Activated naive CD8-positive, alpha-beta T cell treated with anti-CD3 and anti-CD28 coated beads, Interleukin-2, amount 50 U/mL, for 24 hours (primary cell): ENCODE data around the gene MICAL3.
A peak's percentile ranks its signal among the peaks of the same experiment; 100 is the strongest.

Experiments used
- ATAC-seq: fragments of 150-1000 bp; cut with Tn5 transposase; one replicate; pipeline ENCODE4 v1.10.0; 2021
- DNase-seq: peaks from one replicate; pipeline ENCODE4 v3.0.0; 2021
- H3K27ac Mint-ChIP-seq: one replicate; pipeline ENCODE4 v1.8.0; 2021; ENCODE audit warnings: mild to moderate bottlenecking, mixed read lengths
- H3K27me3 Mint-ChIP-seq: one replicate; pipeline ENCODE4 v1.8.0; 2021; ENCODE audit warnings: mixed read lengths
- H3K36me3 Mint-ChIP-seq: one replicate; pipeline ENCODE4 v1.8.0; 2021; ENCODE audit warnings: low read depth, mixed read lengths
- H3K4me1 Mint-ChIP-seq: one replicate; pipeline ENCODE4 v1.8.0; 2021; ENCODE audit warnings: mixed read lengths
- H3K4me3 Mint-ChIP-seq: one replicate; pipeline ENCODE4 v1.8.0; 2021; ENCODE audit warnings: mild to moderate bottlenecking, moderate library complexity, mixed read lengths
- H3K9me3 Mint-ChIP-seq: one replicate; pipeline ENCODE4 v1.8.0; 2021; ENCODE audit warnings: mixed read lengths

The MICAL3 gene

GRCh38 chr22:17897426-17897825, 126.9 kb downstream of the MICAL3 start:
- peaks cover 32% of the 10 kb centered on the region for H3K36me3 Mint-ChIP-seq
- no peaks in the 10 kb centered on the region for H3K9me3 Mint-ChIP-seq
- H3K27ac Mint-ChIP-seq, result no peak overlapping the region
- H3K4me3 Mint-ChIP-seq, result no peak overlapping the region
- ATAC-seq, result no peak
- H3K27me3 Mint-ChIP-seq, result no peaks in the 10 kb centered on the region
- DNase-seq, result no peak
- H3K4me1 Mint-ChIP-seq, result no peaks in the 10 kb centered on the region

- DNase-seq (no peak), ATAC-seq (no peak)
- no peaks in the 10 kb centered on the region for H3K4me1 Mint-ChIP-seq
- H3K27me3 Mint-ChIP-seq, result no peaks in the 10 kb centered on the region
- H3K4me3 Mint-ChIP-seq, result no peak overlapping the region
- no peak overlapping the region for H3K27ac Mint-ChIP-seq
- H3K36me3 Mint-ChIP-seq, result peaks cover 32% of the 10 kb centered on the region
- H3K9me3 Mint-ChIP-seq, result no peaks in the 10 kb centered on the region
Measured at GRCh38 chr22:17896586-17896985, 127.8 kb downstream of the MICAL3 start.

- no peak for DNase-seq
- no peak overlapping the region for H3K4me3 Mint-ChIP-seq
- H3K27ac Mint-ChIP-seq, result no peak overlapping the region
- no peaks in the 10 kb centered on the region for H3K9me3 Mint-ChIP-seq
- ATAC-seq, result no peak
- no peaks in the 10 kb centered on the region for H3K4me1 Mint-ChIP-seq
- H3K27me3 Mint-ChIP-seq, result no peaks in the 10 kb centered on the region
- H3K36me3 Mint-ChIP-seq, result peaks cover 35% of the 10 kb centered on the region
Measured at GRCh38 chr22:17893900-17894535, 130.3 kb downstream of the MICAL3 start.

GRCh38 chr22:17892376-17892775, 132.0 kb downstream of the MICAL3 start:
- Mint-ChIP-seq H3K36me3 (peaks cover 44% of the 10 kb centered on the region), H3K4me1 (no peaks in the 10 kb centered on the region), H3K9me3 (no peaks in the 10 kb centered on the region), H3K4me3 (no peak overlapping the region), H3K27me3 (no peaks in the 10 kb centered on the region), H3K27ac (no peak overlapping the region)
- ATAC-seq (no peak), DNase-seq (no peak)

GRCh38 chr22:17891481-17892167, 132.7 kb downstream of the MICAL3 start:
- Mint-ChIP-seq H3K36me3 (peaks cover 48% of the 10 kb centered on the region), H3K4me1 (no peaks in the 10 kb centered on the region), H3K27me3 (no peaks in the 10 kb centered on the region), H3K27ac (no peak overlapping the region), H3K9me3 (no peaks in the 10 kb centered on the region), H3K4me3 (no peak overlapping the region)
- DNase-seq, result no peak
- ATAC-seq, result no peak

GRCh38 chr22:17890892-17891291, 133.5 kb downstream of the MICAL3 start:
- Mint-ChIP-seq H3K27me3 (no peaks in the 10 kb centered on the region), H3K4me3 (no peak overlapping the region), H3K36me3 (peaks cover 44% of the 10 kb centered on the region), H3K9me3 (no peaks in the 10 kb centered on the region), H3K27ac (no peak overlapping the region), H3K4me1 (no peaks in the 10 kb centered on the region)
- DNase-seq (no peak), ATAC-seq (no peak)

- ATAC-seq, result no peak
- DNase-seq, result no peak
- H3K4me1 Mint-ChIP-seq, result no peaks in the 10 kb centered on the region
- peaks cover 41% of the 10 kb centered on the region for H3K36me3 Mint-ChIP-seq
- H3K4me3 Mint-ChIP-seq, result no peak overlapping the region
- H3K27me3 Mint-ChIP-seq, result no peaks in the 10 kb centered on the region
- H3K9me3 Mint-ChIP-seq, result no peaks in the 10 kb centered on the region
- H3K27ac Mint-ChIP-seq, result no peak overlapping the region
Measured at GRCh38 chr22:17890245-17890671, 134.1 kb downstream of the MICAL3 start.

- H3K4me3 Mint-ChIP-seq, result no peak overlapping the region
- H3K27me3 Mint-ChIP-seq, result no peaks in the 10 kb centered on the region
- no peak for ATAC-seq
- H3K9me3 Mint-ChIP-seq, result no peaks in the 10 kb centered on the region
- peaks cover 39% of the 10 kb centered on the region for H3K36me3 Mint-ChIP-seq
- H3K27ac Mint-ChIP-seq, result no peak overlapping the region
- DNase-seq, result no peak
- no peaks in the 10 kb centered on the region for H3K4me1 Mint-ChIP-seq
Measured at GRCh38 chr22:17888855-17889254, 135.5 kb downstream of the MICAL3 start.

GRCh38 chr22:17888439-17888838, 135.9 kb downstream of the MICAL3 start:
- Mint-ChIP-seq H3K4me3 (no peak overlapping the region), H3K36me3 (peaks cover 39% of the 10 kb centered on the region), H3K27me3 (no peaks in the 10 kb centered on the region), H3K4me1 (no peaks in the 10 kb centered on the region), H3K9me3 (no peaks in the 10 kb centered on the region), H3K27ac (no peak overlapping the region)
- DNase-seq, result no peak
- no peak for ATAC-seq

GRCh38 chr22:17884893-17885292, 139.5 kb downstream of the MICAL3 start:
- Mint-ChIP-seq H3K4me1 (no peaks in the 10 kb centered on the region), H3K27me3 (no peaks in the 10 kb centered on the region), H3K4me3 (no peak overlapping the region), H3K27ac (no peak overlapping the region), H3K9me3 (no peaks in the 10 kb centered on the region), H3K36me3 (peaks cover 36% of the 10 kb centered on the region)
- no peak for DNase-seq
- no peak for ATAC-seq

- no peaks in the 10 kb centered on the region for H3K27me3 Mint-ChIP-seq
- H3K4me1 Mint-ChIP-seq, result no peaks in the 10 kb centered on the region
- H3K36me3 Mint-ChIP-seq, result peaks cover 38% of the 10 kb centered on the region
- peak overlapping the region; percentile 38 for H3K27ac Mint-ChIP-seq
- no peak overlapping the region for H3K4me3 Mint-ChIP-seq
- DNase-seq (no peak), ATAC-seq (no peak)
- no peaks in the 10 kb centered on the region for H3K9me3 Mint-ChIP-seq
Measured at GRCh38 chr22:17884084-17884483, 140.3 kb downstream of the MICAL3 start.

GRCh38 chr22:17883356-17883755, 141.0 kb downstream of the MICAL3 start:
- H3K36me3 Mint-ChIP-seq, result peaks cover 34% of the 10 kb centered on the region
- no peaks in the 10 kb centered on the region for H3K9me3 Mint-ChIP-seq
- H3K4me1 Mint-ChIP-seq, result no peaks in the 10 kb centered on the region
- no peaks in the 10 kb centered on the region for H3K27me3 Mint-ChIP-seq
- no peak overlapping the region for H3K27ac Mint-ChIP-seq
- H3K4me3 Mint-ChIP-seq, result no peak overlapping the region
- ATAC-seq, result no peak
- DNase-seq, result no peak

- no peaks in the 10 kb centered on the region for H3K4me1 Mint-ChIP-seq
- peaks cover 27% of the 10 kb centered on the region for H3K36me3 Mint-ChIP-seq
- no peaks in the 10 kb centered on the region for H3K9me3 Mint-ChIP-seq
- no peak overlapping the region for H3K27ac Mint-ChIP-seq
- ATAC-seq (no peak), DNase-seq (no peak)
- H3K4me3 Mint-ChIP-seq, result no peak overlapping the region
- no peaks in the 10 kb centered on the region for H3K27me3 Mint-ChIP-seq
Measured at GRCh38 chr22:17882727-17883126, 141.6 kb downstream of the MICAL3 start.

- no peak overlapping the region for H3K4me3 Mint-ChIP-seq
- no peaks in the 10 kb centered on the region for H3K9me3 Mint-ChIP-seq
- H3K27ac Mint-ChIP-seq, result no peak overlapping the region
- DNase-seq, result no peak
- no peak for ATAC-seq
- H3K27me3 Mint-ChIP-seq, result no peaks in the 10 kb centered on the region
- no peaks in the 10 kb centered on the region for H3K4me1 Mint-ChIP-seq
- peaks cover 22% of the 10 kb centered on the region for H3K36me3 Mint-ChIP-seq
Measured at GRCh38 chr22:17882162-17882561, 142.2 kb downstream of the MICAL3 start.

- no peaks in the 10 kb centered on the region for H3K4me1 Mint-ChIP-seq
- no peaks in the 10 kb centered on the region for H3K27me3 Mint-ChIP-seq
- ATAC-seq (no peak), DNase-seq (no peak)
- H3K36me3 Mint-ChIP-seq, result peaks cover 19% of the 10 kb centered on the region
- no peaks in the 10 kb centered on the region for H3K9me3 Mint-ChIP-seq
- H3K4me3 Mint-ChIP-seq, result no peak overlapping the region
- no peak overlapping the region for H3K27ac Mint-ChIP-seq
Measured at GRCh38 chr22:17881366-17881765, 143.0 kb downstream of the MICAL3 start.
